K562 (cell line): ENCODE results near the gene ATF4.

Experiments used
- ARID1B ChIP-seq: fragments of 450-650 bp; IDR thresholded peaks from 2 replicates; pipeline ENCODE4 v1.6.1; 2016; ENCODE audit warnings: antibody characterized with exemption, mild to moderate bottlenecking, inconsistent platforms
- CBFA2T3 ChIP-seq: fragments of 450-650 bp; IDR thresholded peaks from 2 replicates; pipeline ENCODE4 v1.6.1; 2017
- GABPA ChIP-seq: fragments of 200-800 bp; sonication (Bioruptor generic); conservative IDR thresholded peaks from 2 replicates; pipeline ENCODE4 v1.6.1; 2016; ENCODE audit warnings: low read depth, missing genetic modification characterization, missing compliant biosample characterization

DNA sequence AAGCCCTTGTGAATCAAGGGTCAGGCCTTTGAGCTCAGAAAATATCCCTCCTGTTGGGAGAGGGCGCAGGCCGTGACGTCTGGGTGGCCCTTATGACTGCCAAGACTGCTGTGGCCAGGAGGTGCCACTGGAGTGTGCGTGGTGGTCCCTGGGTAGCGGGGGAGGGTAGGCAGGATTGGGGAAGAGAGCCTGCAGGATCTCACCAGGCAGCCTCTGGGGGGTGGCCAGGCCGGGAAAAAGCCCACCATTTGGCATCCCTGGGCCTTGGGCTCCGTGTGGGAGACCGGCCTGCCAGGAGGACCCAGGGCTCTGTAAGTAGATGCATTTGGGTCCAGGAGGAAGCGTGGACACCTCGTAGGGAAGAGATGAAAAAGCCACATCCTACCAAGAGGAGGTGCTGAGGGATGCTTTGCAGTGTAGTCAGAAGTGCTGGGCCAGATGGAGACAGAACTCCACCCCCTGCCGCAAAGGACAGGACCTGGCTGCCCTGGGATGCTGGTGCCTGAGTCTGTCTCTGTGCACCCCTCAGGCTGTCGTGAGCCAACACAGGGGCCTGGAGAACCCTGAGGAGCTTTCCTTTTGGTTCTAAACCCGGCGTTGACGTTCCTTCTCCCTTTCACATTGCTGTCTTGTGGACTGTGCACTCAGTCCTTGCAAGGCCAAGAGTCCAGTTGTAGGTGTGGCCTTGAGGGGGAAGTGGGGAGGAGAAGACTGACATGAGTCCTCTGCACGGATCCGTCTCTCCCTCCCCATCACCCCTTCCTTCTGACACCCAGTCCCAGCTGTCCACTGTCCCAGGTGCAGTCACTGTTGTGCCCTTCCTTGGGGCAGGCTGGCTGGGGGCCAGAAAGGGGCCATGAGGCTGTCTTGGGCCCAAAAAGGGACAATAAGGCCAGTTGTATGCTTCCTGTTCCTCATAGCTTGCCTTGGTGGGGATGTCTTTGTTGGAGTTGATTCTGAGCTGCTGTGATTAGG is 31.0 kb upstream of the ATF4 start:
- TF ChIP-seq GABPA (tag), result no peak
- TF ChIP-seq ARID1B, result no peak
- TF ChIP-seq CBFA2T3, result no peak
